Stimulated activated CD4-positive, alpha-beta T cell treated with anti-CD3 and anti-CD28 coated beads, Interleukin-15, amount 100 ng/mL, for 48 hours (primary cell): ENCODE data around the gene MAEA.
A peak's percentile ranks its signal among the peaks of the same experiment; 100 is the strongest.
"Not testable (repeated sequence)": the region's sequence is repeated elsewhere in the genome, so short reads cannot be mapped to it uniquely, and the experiment has no call there.

Experiments used
- DNase-seq, 2 donors: peaks; one replicate each; pipeline ENCODE4 v3.0.0-alpha.2; 2020; ENCODE audit warnings: low read depth in 2 of 2

The MAEA gene

DNA sequence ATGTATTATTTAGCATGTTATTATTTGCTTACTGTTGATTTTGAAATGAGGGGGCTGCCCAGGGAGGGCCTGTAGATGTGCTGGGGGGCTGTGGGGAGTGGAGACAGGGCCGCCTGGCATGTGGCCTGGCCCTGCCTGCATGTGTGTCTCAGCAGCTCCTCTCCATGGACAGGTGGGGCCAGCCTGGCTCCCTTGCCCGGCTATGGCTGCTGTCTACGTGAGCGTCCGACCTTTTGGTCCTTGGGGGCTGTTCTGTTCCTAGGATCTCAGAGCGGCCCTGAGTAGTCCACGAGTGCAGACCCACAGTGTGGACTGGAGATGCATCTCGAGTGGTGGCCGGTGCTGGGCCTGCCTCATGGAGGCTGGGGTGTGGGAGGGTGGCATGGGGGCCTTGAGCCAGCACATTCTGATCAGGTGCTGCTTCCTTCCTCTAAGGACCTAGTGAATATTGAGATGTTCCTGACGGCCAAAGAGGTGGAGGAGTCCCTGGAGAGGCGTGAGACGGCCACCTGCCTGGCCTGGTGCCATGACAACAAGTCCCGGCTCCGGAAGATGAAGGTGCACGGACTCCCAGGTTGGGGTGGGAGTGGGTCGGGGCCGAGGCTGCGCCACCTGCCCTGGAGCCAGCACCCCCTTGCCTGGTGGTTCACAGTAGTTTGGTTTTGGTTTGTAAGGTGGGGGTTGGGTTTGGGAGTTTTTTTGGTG, 32.4 kb downstream of the MAEA start:
- DNase-seq: no peak

DNA sequence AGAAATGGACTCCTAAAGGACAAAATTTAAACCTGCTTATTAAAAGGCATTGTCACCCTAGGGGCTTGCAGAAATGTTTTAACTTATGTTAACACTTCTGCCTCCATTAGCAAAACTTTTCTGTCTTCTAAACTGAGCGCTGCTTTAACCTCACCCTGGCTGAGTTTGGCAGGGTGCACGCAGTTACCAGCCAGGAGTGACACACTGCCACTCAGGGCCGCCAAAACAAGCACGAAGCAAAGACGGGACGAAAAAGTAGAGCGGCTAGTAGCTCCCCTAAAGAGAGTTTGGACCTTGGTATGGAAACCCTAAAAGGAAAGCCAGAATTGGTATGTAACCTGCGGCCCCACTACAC, 33.6 kb downstream of the MAEA start:
- DNase-seq: no peak

DNA sequence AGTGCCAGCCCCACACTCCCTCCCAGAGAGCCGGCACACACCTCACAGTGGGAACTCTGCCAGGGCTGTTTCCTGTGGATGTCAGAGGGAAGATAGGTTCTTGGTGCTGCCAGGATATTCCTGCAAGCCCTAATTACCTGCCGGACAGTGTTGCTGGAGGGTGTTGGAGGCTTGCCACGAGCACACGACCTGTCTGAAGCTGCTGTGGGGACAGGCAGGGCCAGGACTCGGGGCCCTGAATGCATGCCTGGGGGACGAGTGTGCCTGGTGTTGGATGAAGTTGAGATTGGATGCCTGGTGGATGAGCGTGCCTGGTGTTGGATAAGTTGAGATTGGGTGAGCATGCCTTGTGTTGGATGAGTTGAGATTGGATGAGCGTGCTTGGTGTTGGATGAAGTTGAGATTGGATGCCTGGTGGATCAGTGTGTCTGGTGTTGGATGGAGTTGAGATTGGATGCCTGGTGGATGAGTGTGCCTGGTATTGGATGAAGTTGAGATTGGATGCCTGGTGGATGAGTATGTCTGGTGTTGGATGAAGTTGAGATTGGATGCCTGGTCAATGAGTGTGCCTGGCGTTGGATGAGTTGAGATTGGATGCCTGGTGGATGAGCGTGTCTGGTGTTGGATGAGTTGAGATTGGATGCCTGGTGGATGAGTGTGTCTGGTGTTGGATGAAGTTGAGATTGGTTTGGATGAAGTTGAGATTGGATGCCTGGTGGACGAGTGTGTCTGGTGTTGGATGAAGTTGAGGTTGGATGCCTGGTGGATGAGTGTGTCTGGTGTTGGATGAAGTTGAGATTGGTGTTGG, 34.1 kb downstream of the MAEA start:
- DNase-seq: no peak

DNA sequence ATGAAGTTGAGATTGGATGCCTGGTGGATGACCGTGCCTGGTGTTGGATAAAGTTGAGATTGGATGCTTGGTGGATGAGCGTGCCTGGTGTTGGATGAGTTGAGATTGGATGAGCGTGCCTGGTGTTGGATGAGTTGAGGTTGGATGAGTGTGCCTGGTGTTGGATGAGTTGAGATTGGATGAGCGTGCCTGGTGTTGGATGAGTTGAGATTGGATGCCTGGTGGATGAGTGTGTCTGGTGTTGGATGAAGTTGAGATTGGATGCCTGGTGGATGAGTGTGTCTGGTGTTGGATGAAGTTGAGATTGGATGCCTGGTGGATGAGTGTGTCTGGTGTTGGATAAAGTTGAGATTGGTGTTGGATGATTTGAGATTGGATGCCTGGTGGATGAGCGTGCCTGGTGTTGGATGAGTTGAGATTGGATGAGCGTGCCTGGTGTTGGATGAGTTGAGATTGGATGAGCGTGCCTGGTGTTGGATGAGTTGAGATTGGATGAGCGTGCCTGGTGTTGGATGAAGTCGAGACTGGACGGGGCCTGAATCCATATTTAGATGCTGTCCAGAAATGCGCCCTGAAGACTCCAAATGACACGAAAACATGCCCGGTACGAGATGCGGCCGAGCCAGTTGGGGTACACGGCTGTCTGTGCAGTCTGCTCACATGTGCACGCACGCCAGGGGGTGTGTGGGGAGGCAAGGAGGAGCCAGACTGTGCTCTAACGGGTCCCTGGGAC, 34.9 kb downstream of the MAEA start:
- DNase-seq: not testable (repeated sequence)

DNA sequence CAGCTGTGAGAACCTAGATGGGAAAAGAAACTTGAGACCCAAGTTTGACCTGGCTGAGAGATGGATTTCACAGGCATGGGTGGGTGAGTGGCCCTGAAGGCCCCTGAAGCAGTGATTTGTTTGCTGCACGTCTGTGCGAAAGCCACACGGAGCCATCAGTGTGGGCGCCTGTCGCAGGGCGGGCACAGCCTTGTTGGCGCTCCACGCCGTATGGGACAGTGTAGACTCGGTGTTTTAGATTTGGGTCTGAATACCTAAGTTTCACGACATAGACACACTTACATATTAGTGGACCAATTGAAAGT, 35.4 kb downstream of the MAEA start:
- DNase-seq: no peak

DNA sequence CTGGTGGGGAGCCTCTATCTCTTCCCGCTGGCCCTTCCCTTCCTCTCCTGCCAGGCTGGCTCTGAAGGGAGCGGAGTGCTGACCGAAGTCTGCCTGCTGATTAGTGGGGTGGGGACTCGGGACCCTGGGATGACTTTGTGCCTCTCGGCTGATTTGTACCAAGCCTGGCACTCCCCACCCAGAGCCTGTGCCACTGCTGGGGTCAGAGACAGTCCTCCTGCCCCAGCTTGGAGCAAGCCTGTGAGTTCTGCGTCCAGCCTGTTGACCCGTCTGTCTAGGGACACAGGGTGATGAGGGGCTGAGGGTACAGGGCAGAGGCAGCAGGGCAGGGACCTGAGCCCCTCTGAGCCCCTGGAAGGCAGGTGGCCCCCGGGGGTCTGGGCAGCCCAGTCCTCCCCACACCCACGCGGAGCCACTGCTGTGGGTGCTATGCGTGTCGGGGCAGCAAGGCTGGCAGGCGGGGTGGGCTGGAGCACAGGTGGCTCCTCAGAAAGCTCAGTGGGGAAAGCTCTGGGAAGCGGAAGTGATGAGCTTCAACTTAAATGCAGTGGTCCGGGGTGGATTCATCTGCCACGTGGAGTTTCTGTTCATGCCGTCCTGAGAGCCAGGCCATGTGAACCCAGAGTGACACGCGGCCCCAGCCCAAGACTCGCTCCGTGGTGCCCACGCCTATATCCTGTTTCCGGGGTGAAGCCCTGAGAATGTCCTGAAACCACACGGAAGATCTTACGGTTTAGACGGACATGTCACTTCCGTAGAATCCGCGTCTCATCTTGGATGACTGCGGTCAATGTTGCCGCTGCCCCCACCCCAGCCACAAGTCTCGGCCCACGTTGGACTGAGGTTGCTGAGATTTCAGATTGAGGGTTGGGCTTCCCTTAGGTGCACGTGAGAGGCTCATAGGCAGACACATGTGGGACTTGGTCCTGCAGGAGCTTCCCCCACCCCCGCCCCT, 36.3 kb downstream of the MAEA start:
- DNase-seq: no peak

DNA sequence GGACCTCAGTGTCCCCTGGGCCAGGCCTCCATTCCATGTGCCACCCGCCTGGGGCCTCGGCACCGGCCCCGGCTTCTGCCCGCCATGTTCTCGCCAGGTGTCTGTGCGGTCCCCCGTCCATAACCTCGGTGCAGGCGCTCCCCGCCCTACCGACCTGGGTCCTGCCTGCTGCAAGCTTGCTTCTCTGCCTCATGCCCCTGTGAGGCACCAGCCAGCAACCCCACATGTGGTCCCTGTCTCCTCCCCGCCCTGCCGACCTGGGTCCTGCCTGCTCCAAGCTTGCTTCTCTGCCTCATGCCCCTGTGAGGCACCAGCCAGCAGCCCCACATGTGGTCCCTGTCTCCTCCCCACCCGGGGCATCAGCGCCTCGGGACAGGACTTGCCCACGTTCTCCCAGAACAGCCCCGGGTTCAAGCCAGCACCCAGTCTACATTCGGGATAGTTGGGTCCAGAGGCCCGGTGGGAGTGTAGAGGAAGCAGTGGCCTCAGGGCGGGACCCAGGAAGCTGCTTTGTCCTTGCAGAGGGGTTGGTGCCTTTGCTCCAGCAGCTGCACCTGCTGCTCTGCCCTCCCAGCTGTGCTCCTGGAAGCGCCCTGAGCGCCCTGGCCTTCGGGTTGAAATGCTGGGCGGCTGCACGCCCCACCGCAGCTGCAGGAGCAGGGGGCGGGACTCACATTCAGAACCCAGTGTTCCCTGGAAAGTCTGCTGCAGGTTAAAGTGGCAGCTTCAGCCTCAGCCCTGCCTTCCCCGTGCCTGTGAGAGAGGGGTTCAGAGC, 37.2 kb downstream of the MAEA start:
- DNase-seq: no peak

DNA sequence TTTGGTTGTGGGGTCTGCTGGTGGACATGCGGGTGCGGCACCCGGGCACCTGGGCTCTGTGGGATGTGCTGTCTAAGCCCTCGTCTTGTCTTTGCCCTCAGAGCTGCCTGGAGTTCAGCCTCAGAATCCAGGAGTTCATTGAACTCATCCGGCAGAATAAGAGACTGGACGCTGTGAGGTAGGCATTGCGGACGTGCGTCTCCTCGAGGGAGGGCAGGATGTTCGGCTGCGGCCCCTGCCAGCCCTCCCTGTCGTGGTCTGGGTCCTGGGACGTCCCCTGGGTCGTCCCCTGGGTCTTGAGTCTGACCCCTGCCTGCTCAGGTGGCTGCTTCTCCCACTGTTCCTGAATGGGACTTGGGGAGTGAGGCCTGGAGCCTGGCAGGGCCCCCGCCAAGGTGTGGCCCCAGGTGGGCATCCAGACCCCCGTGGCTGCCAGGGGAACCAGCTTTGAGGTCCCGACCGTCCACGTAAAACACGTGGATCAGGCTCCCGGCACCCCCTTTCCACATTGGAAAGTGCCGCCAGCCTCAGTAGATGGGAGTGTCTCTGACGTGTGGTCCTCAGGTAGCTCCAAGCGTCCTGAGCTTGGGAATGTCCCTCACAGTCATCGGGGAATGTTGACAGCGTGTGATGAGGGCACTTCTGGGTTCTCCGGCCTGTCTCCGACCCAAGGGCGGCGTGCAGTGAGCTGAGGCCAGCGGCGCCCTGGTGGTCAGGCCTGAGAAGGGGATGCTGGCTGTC, 38.0 kb downstream of the MAEA start:
- DNase-seq: no peak

DNA sequence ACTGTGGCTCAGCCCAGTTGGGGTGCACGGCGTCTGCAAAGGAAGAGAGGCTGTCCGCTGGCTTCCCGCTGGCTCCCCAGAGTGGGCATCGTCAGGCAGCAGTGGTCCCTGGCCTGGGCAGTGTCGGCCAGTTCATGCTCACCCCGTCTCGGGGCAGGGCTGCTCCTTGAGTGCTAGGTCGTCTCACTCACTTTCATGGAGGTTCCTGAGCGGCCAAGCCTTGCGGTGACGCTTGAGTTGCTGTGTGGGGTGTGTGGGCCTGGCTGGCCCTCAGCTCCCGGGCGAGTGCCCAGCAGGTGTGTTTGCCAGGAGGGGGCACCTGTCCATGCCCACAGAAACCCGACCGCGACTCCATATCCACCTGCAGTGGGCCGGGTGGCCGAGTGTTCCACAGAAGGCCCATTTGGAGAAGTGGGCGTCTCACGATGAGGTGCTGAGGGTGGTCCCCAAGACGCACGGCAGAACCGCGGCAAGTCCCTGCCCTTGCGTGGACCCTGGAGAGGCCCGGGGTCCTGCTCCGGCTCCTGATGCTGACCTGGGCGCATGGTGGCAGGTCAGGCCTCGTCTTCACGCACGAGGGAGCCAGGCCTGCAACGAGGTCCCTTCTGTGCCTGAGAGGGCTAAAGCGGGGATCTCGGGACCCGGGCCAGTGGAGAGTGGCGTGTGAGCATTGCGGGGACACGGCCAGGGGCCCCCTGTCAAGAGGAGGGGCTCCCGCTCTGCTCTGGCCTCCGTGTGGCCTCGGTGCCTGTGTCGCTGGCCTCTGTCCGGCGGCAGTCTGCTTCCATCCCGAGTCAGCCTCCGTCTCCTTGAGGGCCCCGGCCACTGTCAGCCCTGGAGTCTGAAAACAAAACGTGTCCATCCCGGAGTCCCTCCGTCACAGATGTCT, 38.8 kb downstream of the MAEA start:
- DNase-seq: no peak

DNA sequence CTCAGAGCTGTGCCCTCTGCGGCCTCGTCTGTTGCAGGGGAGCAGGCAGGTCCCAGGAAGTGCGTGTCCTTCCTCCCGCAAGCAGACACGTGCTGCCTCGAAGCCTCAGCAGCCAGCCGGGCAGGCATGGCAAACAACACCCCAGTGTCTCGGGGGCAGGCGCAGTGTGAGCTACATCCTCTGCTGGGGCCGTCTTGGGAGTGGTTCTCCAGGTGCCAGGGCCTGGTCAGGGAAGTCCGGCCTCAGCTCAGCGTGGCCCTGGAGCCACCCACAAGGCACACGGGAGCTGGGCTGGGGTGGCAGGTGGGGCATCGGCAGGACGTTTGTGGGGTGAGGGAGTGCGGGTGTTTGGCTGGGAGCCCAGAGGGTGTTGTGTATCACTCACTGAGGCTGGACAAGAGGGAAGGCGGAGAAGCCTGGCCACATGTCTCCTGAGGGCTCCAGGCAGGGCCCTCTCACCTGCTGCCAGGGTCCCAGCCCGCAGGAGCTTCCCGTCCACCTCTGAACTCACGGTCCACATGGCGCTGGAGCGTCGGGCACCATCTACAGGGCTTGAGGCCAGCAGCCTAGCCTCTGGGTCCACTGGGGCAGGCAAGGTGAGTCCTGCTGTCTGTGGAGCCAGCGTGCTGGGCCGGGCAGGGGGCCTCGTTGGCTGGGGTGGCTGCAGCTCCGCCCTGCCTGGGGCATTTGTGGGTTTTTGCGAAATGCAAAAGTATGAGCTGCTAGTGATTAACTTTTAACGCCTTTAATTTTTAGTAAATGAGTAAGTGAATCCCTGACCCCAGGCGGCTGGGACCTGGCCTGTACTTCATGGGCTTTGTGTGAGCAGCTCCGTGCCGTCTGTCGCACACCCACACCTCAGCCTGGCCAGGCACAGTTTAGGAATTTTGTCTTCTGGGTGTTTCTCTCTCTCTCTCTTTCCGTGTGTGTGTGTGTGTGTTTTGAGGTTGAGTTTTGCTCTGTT, 40.0 kb downstream of the MAEA start:
- no peak for DNase-seq

DNA sequence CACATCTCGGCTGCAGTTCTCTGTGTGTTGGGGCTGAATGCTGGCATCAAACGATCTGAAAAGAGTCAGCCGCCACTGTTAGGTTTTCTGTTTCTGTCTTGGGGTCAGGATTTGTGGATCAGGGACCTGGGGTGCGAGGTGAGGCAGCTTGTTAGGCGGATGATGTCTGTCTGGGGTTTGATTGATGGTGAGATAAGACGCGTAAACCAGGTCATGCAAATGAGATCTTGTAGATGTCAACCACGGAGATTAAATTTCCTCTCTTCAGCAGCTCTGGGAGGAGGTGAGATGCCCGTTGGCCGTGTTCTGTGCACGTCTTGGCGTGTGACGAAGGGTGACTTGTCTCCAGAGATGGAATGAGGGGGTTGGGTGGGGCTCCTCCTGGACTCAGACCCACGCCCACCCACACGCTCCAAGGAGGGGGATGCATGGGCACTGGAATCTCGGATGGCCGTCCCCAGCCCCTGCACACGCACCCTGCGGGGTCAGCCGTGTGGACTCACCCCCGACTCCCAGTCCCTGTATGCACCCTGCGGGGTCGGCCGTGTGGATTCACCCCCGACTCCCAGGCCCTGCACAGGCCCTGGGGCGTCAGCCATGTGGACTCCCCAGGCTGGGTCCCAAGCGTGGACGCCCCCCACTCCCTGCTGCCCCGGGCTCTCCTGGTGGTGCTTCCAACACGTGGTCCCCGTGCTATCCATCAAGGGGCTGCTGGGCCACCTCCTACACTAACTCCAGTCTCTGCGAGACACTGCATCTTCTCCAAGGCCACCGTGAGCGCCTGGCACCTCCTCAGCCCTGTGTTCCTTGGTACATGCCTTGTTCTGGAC, 41.3 kb downstream of the MAEA start:
- peak; percentile 55 to 59 for DNase-seq

DNA sequence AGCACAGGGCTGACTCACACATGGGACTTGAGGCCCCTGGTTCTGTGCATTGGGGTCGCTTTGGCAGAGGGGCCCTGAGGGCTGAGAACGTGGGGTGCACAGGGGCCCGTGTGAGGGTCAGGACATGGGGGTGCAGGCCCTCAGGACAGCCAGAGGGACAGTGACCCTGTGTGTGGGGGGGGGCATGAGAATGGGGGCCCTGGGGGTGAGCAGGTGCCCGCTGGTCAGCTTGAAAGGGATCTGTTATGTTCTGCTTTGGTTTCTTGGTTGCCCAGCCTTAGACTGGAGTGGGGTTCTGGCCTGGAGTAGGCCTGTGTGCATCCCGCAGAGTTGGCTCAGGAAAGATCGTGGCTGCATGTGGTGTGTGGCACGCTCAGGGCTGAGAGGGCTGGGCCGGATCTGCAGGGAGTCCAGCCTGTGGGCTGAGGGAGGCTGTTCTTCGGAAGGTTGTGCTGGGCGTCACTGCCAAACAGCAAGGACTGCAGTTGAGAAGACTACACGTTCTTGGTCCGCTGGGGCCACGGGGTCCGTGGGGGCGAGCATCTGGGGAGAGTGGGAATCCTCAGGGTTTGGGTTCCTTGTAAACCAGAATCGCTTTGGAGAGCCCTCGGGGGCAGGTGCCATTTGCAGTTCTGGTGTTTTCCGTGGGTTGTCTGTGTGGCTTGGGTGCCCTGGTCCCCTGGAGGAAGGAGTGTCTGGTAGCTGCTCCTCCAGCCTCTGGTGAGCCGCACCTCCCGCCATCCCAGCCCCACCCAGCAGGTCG, 42.1 kb downstream of the MAEA start:
- DNase-seq: no peak

DNA sequence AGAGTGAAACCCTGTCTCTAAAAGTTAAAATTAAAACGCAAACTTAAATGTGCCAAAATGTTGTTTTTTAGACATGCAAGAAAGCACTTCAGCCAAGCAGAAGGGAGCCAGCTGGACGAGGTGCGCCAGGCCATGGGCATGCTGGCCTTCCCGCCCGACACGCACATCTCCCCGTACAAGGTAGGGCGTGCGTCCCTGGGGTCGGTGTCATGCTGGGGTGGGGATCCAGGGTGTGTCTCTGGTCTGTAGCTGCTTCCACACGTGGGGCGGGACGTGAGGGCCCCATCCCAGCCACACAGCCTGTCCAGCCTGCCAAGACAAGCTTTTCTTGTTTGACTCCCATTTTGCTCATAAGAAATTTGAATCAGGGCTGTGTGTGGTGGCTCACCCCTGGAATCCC, 43.0 kb downstream of the MAEA start:
- no peak for DNase-seq

DNA sequence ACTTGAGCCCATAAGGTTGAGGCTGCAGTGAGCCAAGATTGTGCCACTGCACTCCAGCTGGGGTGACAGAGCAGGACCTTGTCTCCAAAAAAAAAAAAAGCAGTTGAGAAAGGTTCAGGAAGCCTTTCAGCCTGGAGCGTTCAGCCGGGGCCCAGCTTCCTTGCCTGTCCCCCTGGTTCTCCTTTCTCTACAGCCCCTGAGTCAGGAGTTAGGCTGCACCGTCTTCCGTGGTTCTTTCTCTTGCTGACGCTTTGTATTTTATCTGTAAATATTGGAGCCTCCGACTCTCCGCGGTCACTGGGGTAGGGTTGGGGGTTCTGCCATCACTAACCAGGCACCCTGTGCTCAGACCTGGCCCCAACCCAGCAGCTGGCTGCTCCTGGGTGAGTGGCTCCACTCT, 43.6 kb downstream of the MAEA start:
- DNase-seq: no peak

DNA sequence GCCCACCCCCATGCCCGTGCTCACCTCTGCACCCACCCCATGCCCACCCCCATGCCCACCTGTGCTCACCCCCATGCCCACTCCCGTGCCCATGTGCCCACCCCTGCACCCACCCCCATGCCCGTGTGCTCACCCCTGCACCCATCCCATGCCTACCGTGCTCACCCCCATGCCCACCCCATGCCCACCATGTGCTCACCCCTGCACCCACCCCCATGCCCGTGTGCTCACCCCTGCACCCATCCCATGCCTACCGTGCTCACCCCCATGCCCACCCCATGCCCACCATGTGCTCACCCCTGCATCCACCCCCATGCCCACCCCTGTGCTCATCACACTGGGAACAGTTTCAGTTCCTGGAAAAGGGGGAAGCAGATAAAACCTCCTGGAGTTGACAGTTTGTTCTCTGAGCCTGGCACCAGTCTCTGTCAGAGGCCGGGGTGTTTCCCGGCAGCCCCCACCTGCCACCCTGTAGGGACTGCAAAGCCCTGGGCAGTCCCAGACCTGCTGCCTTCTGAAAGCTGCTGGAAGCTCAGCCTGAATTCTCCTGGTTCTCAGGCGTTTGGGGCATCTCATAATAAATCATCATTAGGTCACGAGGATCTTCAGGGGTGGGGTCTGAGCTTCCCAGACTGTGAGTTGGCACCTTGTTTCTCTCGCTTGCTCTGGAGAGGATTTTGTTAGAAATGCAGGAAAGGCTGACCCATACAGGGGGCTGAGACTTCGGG, 44.3 kb downstream of the MAEA start:
- not testable (repeated sequence) for DNase-seq

DNA sequence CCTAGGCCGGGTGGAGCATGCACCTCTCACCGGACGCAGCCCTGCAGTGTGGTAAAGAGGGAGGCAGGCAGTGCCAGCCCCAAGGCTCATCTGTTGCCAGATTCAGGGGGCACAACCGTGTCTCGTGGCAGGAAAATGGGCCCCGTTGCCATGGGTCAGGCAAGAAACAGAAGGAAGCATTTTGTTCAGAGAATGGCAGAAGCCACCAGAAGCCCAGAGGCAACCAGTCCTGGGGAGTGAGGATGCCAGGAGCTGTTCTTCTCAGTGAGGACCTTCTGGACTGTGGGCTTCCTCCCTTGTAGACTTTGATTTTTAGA, 44.8 kb downstream of the MAEA start:
- no peak for DNase-seq
